ENCODE data around the gene ZAR1. TPM values are rescaled to one million over a fixed set of nuclear protein-coding genes. Genes with fewer than 3 reads are reported as not detected.

Gene ZAR1
- 0.06 to 0.08 TPM (median 0.06 TPM) in 3 of 5 replicates, not detected in the others for total RNA-seq (2022; extraction: Qiagen RNA extraction)

GRCh38 chr4:48490012-48490679, at the start of gene ZAR1:
Gene ZAR1 (plus strand): TSS chr4:48490252. CDS start chr4:48490292, 40 bp downstream.

GRCh38 chr4:48483006-48483776, 6.9 kb upstream of the ZAR1 start, which contains the start of gene SLC10A4:
Gene SLC10A4 (plus strand): TSS chr4:48483343. CDS start chr4:48483562, 219 bp downstream.

Other genes starting within 250 kb of the ZAR1 start
- gene TEC, start 220.4 kb upstream of the ZAR1 start, total RNA-seq (2022; extraction: Qiagen RNA extraction): 1.6 to 2.2 TPM (median 1.8 TPM) in 5 replicates
- gene SLAIN2, start 148.7 kb upstream of the ZAR1 start, total RNA-seq (2022; extraction: Qiagen RNA extraction): 15.8 to 19.4 TPM (median 18.2 TPM) in 5 replicates
- gene SLC10A4, start 6.9 kb upstream of the ZAR1 start, total RNA-seq (2022; extraction: Qiagen RNA extraction): 4.7 to 8.0 TPM (median 7.8 TPM) in 5 replicates

All from A549 treated with CORT108297 at 1 μM for 4 hours (cell line).